Eye (tissue), 1 donor: ENCODE measurements around the gene SLC39A12.

Source experiments
- DNase-seq: peaks from one replicate; pipeline ENCODE4 v3.0.0-alpha.2; 2015

SLC39A12 gene

DNA sequence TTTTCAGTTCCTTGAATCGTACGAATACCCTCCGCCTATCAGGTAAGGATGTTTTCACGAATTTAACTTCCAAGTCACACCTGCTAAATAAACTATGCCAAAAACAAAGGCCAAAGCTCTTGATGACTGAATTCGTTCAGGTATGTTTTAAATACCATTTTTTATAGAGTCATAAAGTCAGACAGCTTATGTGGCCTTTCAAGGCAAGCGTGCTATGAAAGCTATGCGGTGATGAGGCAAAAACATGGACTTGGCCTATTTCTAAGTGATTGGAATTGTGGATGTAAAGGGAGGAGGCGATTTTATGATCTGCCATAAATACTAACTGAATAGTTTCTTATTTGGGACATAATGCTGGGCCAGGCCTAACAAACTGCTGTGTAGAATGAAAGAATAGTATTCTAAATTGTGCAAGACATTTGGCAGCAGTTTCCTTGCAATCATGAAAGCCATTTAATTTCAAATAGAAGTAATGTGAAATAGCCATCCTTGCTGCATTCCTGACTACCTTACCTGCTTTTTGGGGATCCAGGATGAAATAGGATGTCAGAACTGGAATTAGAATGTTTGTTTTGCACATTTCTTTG lies 14.0 kb downstream of the SLC39A12 start:
- DNase-seq, result no peak

DNA sequence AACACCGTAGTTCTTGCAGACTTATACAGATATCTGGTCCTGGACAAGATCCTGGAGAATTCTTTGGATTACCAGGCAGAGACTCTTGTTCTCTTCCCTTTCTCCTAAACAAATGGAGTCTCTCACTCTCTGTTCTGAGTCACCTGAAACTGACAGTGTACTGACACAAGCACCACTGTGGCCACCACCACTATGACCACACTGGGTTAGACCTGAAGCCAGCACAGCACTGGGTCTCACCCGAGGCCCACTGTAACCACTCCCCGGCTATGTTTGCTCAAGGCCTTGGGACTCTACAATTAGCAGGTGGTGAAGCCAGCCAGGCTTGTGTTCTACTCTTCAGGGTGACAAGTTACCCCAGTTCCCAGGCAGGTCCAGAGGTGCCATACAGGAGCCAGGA lies 22.8 kb downstream of the SLC39A12 start:
- no peak for DNase-seq

DNA sequence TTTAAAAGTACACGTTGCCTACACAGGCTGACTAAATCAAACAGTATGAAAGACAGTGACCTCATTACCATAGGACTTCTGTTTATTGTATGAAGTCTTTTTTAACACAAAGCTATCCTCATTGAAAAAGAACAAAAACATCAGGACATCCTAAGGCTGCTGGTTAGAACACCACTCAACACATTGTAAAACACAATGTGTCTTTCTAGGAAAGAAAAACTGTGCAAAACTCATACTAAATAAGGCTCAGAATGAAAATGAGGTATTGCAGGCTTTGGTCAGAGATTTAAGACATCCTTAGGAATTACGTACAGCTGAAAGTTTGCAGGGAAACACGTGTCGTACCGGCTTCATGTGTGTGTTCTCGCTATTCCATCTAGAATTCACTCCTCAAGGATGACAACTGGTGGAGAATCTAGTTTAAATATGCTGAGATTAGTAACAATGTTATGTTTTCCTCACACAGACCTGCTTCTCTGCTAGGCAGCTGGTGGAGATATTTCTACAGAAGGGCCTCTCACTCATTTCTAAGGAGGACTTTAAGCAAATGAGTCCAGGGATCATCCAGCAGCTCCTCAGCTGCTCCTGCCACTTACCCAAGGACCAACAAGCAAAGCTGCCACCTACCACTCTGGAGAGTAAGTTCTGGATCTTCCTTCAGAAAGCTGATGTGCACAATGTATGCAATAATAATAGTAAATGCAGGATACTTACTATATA lies 29.3 kb downstream of the SLC39A12 start:
- DNase-seq, result peak; percentile 6

DNA sequence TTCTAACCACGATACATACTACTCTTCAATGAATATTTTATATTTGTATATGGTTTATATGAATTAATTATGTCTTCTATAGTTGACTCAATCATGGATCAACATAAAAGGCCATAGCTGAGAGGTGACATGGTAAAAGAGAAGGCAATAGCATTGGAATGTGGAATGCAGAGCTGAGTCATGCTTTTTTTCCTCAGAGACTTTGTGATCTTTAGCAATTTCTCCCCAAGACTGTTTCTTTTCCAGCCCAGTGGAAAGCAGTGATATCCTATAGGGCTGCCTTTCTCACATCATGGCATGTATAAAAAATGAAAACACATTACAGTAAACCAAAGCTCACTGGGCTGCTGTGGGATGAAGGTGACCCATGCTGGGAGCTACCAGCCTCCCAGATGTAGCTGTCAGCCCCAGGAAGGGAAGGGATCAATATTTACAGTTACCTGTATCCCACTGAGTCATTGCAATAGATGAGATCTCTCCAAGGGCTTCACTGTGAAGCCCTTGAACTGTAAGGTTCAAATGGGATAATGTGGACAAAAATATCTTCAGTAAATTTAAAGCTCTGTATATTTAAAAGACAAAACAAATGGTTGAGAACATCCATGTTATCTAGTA lies 30.2 kb downstream of the SLC39A12 start:
- DNase-seq, result peak; percentile 22

DNA sequence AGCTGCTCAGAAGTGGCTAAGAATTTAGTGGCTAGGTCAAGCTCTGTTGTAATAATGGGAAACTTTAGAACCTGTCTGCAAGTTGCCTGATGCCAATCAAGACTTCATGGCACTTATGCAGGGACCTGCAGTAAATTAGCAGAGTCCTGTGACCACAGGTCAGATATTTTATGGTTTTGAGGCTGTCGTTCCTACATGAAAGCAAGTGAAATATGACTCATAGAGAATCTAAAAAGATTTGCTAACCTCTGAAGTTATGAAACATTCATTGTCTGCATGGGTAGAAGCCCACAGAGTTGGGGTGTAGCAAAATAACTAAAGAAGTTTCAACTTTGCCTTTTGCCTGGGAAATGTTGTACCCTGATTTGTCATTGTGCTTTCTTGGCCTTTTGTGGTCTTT lies 32.3 kb downstream of the SLC39A12 start:
- no peak for DNase-seq

DNA sequence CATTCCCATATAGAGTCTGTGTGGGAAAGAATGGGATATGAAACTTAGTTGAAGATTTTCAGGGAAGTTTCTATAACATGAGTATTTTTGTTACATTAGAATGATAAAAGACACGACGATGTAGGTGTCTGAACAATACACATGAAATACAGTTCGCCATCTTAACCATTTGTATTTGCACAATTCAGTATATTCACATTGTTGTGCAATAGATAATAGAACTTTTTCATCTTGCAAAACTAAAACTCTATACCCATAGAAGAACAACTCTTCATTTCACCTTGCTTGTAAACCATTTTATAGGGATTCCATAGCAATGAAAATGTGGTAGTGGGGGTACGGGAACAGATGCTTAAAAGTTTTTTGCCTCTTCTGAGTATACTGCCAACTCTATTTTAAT lies 32.8 kb downstream of the SLC39A12 start:
- no peak for DNase-seq

DNA sequence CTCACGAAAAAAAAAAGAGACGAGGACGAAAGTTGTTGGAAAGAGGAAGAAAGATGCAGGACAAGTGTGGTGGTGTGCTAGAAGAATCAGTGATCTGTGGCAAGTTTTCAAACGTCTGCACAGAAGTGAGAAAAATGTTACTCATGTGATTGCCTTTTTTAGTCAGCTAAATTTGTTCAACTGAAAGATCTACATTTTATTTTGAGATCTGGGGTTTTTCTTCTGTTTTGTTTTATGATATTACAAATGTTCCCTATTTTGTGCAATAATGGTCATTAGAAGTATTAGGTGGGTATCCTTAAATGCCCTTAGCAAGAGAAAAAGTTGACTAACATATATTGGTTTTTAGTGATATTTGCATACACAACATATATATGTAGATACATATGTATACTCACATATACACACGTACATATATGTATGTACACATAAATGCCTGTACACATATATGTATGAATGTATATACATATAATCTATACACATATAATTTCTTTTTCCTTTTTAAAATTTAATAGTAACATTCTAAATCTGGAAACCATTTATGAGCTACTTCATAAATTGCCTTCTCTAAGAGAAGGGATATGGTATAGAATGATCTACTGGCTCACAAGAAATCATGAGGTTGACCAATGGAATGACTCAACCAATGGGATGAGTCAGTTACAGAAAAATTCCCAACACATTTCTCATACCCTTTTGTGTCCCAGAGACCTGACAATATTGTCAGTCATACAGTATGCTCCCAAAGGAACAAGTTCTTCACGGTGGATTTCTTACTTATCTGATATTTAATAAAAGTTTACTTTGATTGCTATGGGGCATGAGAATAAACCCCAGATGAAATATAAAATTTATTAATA lies 38.4 kb downstream of the SLC39A12 start:
- DNase-seq, result no peak

DNA sequence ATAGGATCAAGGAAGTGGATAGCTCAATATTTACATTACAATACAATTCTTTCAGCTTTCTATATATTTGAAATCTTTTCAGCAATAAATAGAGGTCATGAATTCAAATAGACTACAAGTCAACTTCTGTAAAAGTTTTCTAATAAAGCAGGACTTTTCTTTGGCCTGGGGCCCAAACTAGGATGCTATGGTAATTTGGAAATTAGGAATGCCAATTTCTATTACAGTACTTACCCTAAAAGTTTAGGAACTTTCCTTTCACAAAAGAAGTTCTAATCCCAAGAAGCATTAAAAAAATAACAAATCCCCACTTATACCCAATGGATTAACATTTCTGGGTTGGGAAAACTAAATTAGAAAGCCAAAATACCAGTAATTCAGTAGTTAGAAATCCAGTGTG lies 40.5 kb downstream of the SLC39A12 start:
- DNase-seq, result no peak

DNA sequence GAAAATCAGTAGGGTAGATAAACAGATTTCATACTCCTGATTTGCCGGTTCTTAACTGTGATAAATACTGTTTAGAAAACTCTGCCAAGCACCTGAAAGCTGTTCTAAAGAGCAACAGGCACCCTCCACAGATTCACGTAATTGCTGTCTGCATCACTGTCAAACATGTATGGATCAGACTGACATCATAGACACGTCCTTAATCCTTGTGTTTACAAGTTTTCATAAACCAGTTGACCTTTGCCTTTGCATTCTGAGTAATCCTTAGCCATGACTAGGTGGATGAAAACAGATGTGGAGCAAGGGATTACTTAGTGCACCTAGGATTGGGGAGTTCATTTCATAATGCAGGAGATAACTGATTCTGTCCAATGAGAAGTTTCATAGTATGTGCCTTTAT lies 41.6 kb downstream of the SLC39A12 start:
- DNase-seq, result no peak

DNA sequence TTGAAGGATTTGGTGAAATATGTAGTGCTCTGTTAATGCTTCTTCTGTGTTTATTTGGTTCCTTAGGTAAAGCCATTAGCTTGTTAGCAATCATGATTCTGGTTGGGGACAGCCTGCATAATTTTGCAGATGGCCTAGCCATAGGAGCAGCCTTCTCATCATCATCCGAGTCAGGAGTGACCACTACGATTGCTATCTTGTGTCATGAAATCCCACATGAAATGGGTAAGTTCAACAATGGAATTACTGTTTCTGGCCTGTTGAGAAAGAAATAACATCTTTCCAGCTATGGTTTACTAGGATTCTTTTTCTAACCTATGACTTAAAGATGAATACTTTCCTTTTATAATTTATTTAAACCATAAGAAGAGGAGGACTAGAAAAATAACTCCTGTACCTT lies 48.9 kb downstream of the SLC39A12 start:
- no peak for DNase-seq

DNA sequence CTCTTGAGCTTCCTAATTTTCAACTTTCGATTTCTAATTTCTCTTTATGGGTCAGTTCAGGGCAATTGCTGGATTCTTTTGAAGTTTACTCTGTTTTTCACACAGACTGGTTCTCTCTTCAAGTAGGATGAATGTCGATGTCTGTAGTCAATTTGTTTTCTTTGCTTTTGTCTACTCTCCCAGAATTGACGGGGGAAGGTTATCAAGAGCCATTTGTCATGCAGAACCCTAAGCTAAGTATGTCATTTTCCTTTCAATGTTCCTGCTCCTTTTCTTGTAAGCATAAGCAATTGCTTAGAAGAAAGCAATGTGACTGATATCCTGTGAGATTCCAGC lies 53.7 kb downstream of the SLC39A12 start:
- peak; percentile 20 for DNase-seq

DNA sequence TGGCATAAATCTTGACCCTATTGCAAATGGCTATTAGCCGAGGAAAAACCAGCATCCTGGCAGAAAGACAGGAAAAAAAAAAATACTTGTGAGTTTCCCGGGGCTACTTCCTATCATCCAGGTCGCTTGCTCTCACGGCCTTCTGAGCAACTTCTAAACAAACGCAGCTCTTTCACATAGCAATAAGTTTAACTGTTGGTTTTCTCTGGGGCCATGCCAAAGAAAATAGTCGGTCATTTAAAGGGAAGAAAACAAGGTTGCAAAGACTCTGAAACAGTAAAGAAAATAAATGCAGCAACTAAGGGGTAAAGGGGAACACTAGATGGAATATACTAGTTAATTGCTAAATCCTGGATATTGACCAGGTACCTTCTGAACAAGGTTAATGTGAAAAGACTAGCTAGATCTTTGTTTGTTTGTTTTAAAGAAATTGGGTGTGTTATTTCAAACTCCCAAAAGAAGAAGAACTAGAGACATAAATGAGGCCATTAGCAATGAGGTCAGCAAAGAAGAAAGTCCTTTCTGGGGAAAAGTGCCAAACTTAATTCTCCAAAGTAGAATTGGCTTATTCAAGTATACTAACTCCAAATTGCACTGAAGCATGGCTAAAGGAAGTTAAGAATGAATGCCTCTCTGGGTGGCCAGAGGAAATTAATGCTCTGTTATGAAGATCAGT lies 54.2 kb downstream of the SLC39A12 start:
- DNase-seq, result peak; percentile 54

DNA sequence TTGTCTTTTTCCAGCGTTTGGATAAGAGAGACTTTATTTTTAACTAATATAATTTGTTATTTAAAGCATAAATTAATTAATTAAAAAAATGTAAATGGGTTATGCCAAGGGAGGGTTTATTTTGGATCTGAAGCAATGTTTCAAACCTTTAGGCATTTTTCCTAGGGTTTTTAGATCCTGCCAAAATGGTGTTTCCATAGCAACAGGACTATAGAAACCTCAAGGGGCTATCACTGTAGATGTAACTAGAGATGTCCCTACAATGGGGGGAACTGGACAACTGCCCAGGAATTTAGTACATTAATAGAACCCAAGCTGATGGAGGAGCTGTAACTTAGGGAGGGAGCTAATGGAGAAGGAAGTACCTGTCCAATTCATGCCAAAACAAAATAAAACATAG lies 57.3 kb downstream of the SLC39A12 start:
- DNase-seq, result peak; percentile 48

DNA sequence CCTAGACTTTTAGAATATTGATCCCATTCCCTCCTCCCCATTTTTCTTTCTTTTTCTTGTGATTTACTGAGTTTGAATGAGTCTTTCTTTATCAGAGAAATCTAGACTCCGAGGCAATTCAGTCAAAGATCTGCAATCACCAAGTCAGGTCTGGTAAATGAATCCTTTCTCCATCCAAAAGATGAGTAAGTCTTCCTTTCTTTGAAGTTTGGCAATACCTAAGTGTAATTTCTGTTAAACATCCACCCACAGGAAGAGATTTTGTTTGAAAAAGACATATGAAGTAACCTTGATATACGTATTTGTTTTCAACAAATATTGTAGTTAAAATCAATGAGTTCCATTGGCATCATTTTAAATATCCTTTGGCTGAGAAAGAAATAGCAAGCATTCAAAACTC lies 58.3 kb downstream of the SLC39A12 start:
- DNase-seq, result no peak

DNA sequence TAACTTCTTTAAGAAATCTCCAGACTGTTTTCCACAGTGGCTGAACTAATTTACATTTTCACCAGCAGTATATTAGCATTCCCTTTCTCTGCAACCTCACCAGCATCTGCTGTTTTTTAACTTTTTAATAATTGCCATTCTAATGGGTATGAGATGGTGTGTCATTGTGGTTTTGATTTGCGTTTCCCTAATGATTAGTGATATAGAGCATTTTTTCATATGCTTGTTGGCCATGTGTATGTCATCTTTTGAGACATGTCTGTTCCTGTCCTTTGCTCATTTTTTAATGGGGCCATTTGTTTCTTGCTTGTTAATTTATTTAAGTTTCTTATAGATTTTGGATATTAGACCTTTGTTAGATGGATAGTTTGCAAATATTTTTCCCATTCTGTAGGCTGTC lies 68.8 kb downstream of the SLC39A12 start:
- no peak for DNase-seq

DNA sequence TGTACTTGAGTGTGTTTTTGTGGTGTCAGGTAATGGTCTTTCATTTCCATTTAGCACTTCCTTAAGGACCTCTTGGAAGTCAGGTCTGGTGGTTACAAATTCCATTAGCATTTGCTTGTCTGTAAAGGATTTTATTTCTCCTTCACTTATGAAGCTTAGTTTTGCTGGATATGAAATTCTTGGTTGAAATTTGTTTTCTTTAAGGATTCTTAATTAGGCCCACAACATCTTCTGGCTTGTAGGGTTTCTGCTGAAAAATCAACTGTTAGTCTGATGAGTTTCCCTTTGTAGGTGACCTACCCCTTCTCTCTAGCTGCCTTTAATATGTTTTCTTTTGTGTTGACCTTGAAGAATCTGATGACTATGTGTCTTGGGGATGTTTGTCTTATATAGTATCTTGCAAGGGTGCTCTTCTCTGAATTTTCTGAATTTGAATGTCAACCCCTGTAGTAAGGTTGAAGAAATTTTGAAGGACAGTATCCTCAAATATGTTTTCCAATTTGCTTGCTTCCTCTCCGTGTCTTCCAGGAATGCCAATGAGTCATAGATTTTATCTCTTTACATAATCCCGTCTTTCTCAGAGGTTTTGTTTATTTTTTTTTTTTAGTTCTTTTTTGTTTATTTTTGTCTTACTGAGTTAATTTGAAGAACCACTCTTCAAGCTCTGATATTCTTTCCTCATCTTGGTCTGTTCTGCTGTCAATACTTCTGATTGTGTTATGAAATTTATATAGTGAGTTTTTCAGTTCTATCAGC lies 70.2 kb downstream of the SLC39A12 start:
- DNase-seq, result no peak

DNA sequence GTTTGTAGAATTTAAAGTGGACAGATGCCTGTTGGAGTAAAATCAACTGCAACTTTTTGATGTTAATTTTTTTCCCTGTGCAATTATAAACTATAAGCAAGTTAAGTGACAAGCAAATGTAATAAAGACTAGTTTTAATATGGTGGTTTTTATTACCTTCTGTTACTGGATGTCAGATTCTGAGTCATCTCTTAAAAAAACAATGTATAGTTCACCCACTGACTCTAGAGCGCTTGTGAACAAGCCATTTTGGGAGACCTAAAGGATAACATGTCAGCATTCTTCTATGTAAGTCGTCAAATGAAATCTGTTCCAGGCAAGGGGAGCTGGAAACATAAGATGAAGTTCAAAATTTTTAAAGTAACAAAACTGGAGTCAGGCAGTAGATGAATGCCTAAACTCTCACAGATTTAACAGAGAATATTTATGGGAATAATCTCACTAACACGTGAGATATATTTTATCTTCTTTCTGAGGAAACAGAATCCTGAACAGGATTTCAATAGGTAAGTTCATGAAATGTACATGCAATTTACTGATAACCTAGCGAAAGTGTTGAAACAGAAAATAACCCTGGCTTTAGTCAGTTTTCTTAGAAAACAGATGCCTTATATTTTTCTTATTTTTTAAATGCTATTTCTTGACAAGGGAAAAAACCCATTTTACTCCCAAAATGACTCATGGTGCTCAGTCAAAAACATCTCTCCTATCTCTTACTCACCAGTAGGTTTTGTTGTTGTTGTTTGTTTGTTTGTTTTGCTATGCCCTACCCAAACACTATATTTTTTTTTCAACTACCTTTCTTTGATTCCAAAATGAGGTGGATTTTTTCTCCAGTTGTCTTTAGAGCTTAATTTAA lies 91.7 kb downstream of the SLC39A12 start:
- DNase-seq, result no peak

DNA sequence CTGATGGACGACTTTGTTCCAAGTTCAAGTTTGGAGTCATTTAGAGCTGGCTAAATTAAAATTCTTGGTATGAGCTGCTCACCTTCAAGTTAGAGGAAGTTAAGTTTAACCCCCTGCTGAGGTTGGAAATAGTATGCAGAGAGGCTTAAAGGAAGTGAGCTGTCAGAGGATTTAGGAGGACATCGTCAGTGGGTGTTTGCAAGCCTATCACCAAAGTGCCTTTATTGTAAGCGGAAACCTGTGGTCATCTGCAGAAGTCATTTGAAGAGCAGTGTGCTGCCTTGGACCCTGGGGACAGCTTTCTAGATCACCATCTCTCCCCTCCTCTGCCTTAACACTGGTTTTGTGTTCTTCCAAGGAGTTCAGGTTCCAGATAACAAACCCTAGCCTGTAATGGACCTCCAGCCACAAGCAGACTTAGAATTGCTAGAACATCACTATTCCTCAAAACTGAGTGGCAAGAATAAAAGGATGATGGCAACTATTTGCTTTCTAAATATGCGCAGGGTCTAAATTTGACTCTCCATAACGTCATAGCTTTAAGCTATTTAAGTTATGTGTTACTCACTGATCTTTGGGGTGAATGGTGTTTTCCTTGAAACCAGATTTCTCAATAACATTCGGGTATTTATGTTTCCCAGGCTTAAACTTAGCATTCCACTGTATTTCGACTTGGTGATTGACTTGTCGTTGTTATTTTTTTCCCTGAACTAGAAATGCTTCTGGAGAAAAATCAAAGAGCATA lies 93.4 kb downstream of the SLC39A12 start:
- DNase-seq, result no peak

DNA sequence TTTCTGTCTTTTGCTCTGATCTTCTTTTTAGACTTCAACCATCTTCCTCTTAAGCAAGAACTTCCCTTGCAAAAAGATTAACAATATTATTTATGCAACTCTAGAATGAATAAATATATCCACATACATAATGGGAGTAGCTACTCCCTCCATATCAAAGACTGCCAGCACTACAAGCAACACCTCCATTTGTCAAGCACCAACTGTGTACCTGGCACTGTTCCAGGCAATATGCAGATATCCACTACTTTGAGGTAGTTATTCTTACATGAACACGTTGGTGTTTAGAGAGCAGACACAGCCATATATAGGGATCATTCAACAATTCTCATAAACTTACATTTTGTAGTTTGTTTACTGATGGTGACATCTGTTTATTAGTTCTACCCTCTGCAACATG lies 104.9 kb downstream of the SLC39A12 start:
- no peak for DNase-seq

DNA sequence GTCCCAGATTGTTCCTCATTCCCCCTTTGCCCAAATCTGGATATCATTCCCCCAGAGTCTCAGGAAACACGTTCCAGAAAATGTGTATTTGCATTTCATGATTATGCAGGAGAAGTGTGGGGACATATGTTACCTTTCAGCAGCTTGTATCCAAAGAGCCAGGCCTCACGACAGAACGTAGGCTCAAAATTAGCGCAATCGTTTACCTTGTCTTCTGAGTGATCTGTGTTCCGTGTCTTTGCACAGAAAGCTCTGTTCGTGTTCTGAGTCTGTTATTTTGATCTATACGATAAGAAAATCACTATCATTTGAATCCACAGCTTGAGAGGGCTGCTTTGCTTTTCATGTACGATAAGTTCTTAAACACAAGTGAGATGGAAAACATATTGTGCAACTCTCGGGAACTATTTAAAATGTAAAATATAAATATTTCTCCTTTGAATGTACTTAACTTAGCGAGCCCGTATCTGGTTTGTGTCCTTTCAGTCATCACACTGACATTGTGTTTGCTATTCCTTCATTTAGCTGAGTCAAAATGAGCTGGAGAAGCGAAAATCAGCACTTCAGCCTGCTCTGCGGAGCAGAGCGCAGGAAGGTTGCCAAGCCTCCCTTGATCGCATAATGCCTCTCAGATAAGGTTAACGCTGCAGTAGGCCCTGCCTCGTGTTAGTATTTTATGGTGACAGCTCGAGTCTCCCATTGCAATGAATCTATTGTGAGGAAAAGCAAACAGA lies 108.3 kb downstream of the SLC39A12 start:
- DNase-seq, result no peak
